Liver (tissue), 3 donors: ENCODE measurements around the gene TSPEAR.

ENCODE experiments used
- JUND ChIP-seq, 2 donors: IDR thresholded peaks; 2 replicates each; pipeline ENCODE4 v1.6.1; 2016; ENCODE audit warnings: antibody characterized with exemption in 2 of 2
- SP1 ChIP-seq: IDR thresholded peaks from 2 replicates; pipeline ENCODE4 v1.6.1; 2018; ENCODE audit warnings: antibody characterized with exemption, mild to moderate bottlenecking
- YY1 ChIP-seq: IDR thresholded peaks from 2 replicates; pipeline ENCODE4 v1.6.1; 2016; ENCODE audit warnings: antibody characterized with exemption, mild to moderate bottlenecking
- TF ChIP-seq, protein P1 (sequence below): IDR thresholded peaks from 2 replicates; pipeline ENCODE4 v1.6.1; 2016; ENCODE audit warnings: antibody characterized with exemption
- TF ChIP-seq, protein P2 (sequence below): fragments of 150-350 bp; IDR thresholded peaks from 2 replicates; pipeline ENCODE4 v1.5.1; 2017; ENCODE audit warnings: improper control_type of control experiment, low read depth, low read length; ENCODE audit not compliant: missing input control
- TF ChIP-seq, protein P3 (sequence below): IDR thresholded peaks from 2 replicates; pipeline ENCODE4 v1.6.1; 2016; ENCODE audit warnings: antibody characterized with exemption, mild to moderate bottlenecking
- TF ChIP-seq, protein P4 (sequence below): IDR thresholded peaks from 2 replicates; pipeline ENCODE4 v1.6.1; 2016; ENCODE audit warnings: antibody characterized with exemption
- donor health status: healthy.
- donor health status: healthy.

DNA sequence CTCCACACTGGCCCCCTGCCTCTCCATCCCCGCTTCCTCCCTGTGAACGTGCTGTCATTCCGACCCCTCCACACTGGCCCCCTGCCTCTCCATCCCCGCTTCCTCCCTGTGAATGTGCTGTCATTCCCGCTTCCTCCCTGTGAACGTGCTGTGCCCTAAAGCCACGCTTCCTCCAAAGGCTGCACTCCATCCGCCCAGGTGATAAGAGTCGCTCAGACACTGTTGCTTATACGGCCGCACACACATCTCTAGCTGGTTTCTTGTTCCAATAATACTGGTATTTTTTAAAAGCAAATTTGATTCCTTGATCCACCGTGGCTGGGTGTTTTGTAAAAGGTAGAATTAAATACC lies 39.3 kb upstream of the TSPEAR start:
- TF ChIP-seq, protein P1, sequence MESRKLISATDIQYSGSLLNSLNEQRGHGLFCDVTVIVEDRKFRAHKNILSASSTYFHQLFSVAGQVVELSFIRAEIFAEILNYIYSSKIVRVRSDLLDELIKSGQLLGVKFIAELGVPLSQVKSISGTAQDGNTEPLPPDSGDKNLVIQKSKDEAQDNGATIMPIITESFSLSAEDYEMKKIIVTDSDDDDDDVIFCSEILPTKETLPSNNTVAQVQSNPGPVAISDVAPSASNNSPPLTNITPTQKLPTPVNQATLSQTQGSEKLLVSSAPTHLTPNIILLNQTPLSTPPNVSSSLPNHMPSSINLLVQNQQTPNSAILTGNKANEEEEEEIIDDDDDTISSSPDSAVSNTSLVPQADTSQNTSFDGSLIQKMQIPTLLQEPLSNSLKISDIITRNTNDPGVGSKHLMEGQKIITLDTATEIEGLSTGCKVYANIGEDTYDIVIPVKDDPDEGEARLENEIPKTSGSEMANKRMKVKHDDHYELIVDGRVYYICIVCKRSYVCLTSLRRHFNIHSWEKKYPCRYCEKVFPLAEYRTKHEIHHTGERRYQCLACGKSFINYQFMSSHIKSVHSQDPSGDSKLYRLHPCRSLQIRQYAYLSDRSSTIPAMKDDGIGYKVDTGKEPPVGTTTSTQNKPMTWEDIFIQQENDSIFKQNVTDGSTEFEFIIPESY = no peak
- TF ChIP-seq, protein P2, sequence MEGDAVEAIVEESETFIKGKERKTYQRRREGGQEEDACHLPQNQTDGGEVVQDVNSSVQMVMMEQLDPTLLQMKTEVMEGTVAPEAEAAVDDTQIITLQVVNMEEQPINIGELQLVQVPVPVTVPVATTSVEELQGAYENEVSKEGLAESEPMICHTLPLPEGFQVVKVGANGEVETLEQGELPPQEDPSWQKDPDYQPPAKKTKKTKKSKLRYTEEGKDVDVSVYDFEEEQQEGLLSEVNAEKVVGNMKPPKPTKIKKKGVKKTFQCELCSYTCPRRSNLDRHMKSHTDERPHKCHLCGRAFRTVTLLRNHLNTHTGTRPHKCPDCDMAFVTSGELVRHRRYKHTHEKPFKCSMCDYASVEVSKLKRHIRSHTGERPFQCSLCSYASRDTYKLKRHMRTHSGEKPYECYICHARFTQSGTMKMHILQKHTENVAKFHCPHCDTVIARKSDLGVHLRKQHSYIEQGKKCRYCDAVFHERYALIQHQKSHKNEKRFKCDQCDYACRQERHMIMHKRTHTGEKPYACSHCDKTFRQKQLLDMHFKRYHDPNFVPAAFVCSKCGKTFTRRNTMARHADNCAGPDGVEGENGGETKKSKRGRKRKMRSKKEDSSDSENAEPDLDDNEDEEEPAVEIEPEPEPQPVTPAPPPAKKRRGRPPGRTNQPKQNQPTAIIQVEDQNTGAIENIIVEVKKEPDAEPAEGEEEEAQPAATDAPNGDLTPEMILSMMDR = no peak
- TF ChIP-seq, protein P3, sequence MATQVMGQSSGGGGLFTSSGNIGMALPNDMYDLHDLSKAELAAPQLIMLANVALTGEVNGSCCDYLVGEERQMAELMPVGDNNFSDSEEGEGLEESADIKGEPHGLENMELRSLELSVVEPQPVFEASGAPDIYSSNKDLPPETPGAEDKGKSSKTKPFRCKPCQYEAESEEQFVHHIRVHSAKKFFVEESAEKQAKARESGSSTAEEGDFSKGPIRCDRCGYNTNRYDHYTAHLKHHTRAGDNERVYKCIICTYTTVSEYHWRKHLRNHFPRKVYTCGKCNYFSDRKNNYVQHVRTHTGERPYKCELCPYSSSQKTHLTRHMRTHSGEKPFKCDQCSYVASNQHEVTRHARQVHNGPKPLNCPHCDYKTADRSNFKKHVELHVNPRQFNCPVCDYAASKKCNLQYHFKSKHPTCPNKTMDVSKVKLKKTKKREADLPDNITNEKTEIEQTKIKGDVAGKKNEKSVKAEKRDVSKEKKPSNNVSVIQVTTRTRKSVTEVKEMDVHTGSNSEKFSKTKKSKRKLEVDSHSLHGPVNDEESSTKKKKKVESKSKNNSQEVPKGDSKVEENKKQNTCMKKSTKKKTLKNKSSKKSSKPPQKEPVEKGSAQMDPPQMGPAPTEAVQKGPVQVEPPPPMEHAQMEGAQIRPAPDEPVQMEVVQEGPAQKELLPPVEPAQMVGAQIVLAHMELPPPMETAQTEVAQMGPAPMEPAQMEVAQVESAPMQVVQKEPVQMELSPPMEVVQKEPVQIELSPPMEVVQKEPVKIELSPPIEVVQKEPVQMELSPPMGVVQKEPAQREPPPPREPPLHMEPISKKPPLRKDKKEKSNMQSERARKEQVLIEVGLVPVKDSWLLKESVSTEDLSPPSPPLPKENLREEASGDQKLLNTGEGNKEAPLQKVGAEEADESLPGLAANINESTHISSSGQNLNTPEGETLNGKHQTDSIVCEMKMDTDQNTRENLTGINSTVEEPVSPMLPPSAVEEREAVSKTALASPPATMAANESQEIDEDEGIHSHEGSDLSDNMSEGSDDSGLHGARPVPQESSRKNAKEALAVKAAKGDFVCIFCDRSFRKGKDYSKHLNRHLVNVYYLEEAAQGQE = no peak
- TF ChIP-seq JUND (IDR thresholded peaks at IDR 0.05) = no peak
- no peak for TF ChIP-seq SP1
- TF ChIP-seq, protein P4, sequence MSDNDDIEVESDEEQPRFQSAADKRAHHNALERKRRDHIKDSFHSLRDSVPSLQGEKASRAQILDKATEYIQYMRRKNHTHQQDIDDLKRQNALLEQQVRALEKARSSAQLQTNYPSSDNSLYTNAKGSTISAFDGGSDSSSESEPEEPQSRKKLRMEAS = no peak
- TF ChIP-seq YY1 = no peak
